ENCODE measurements around the gene NCAPD3. TPM values are rescaled to one million over a fixed set of nuclear protein-coding genes. Genes with fewer than 3 reads are reported as not detected.

The NCAPD3 gene
- total and polyA plus RNA-seq, 2 donors (not counting 1 experiment from before 2014, with no cell fraction given): 7.4 to 11.4 TPM

DNA sequence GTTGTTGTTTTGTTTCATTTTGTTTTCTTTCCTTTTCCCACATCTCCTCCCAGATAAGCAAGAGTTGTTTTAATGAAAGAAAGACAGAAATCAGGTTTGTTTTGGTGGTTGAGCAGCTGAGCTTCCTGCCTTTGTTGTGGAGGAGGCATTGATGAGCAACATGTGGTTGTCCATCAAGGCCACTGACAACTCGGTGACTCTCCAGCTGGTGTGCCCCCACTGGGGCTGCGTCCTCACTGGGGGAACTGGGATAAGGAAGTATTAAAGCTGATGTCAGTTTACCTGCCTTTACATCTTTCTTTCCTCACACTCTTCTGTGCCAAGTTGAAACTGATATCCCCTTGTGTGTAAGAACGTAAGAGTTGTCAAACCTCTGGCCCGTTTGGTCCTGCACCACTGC, 6.6 kb upstream of the NCAPD3 start:
- Histone ChIP-seq H4K20me1 (ENCODE audit: control insufficient read depth, extremely low read depth, insufficient read depth, low read length) (no peaks in the 10 kb centered on the region), H3K4me3 (replicated peaks in 1 of 4; ENCODE audit: control extremely low read depth in 1 of 4, insufficient read depth in 1 of 4, low read depth in 3 of 4, low read length in 4 of 4) (no peak overlapping the region), H3K36me3 (ENCODE audit: control insufficient read depth, insufficient read depth, low read length) (no peaks in the 10 kb centered on the region), H3K27ac (ENCODE audit: insufficient read depth, low read length) (no peak overlapping the region), H3K9ac (ENCODE audit: insufficient read depth, low read length) (no peak overlapping the region), H3K4me1 (ENCODE audit: control insufficient read depth, extremely low read depth, insufficient read depth, low read length) (peaks cover 4% of the 10 kb centered on the region), H3K79me2 (ENCODE audit: control insufficient read depth, insufficient read depth, low read length) (peaks cover 56% of the 10 kb centered on the region), H2AFZ (ENCODE audit: low read length) (no peak overlapping the region), H3K27me3 (ENCODE audit: control insufficient read depth, insufficient read depth, low read length) (no peaks in the 10 kb centered on the region), H3K4me2 (ENCODE audit: extremely low read depth, insufficient read depth, low read length) (no peak overlapping the region), H3K9me3 (ENCODE audit: control insufficient read depth, insufficient read depth, low read depth, low read length) (no peaks in the 10 kb centered on the region)
- TF ChIP-seq EZH2 (IDR thresholded peaks at IDR 0.05; ENCODE audit: low read length, missing control alignments) (no peak), CTCF (conservative IDR thresholded peaks at IDR 0.05 in 1 of 2, IDR thresholded peaks at IDR 0.05 in 1 of 2; ENCODE audit: low read depth in 1 of 2, low read length in 2 of 2) (no peak)
- DNase-seq (ENCODE audit: low read depth in 2 of 2): no peak

GRCh38 chr11:134229126-134229790, 5.5 kb upstream of the NCAPD3 start:
- H3K27me3 ChIP-seq (ENCODE audit: control insufficient read depth, insufficient read depth, low read length): no peaks in the 10 kb centered on the region
- no peaks in the 10 kb centered on the region for H4K20me1 ChIP-seq (ENCODE audit: control insufficient read depth, extremely low read depth, insufficient read depth, low read length)
- H3K4me3 ChIP-seq (replicated peaks in 1 of 4; ENCODE audit: control extremely low read depth in 1 of 4, insufficient read depth in 1 of 4, low read depth in 3 of 4, low read length in 4 of 4): no peak overlapping the region
- H3K27ac ChIP-seq (ENCODE audit: insufficient read depth, low read length): no peak overlapping the region
- TF ChIP-seq CTCF (conservative IDR thresholded peaks at IDR 0.05 in 1 of 2, IDR thresholded peaks at IDR 0.05 in 1 of 2; ENCODE audit: low read depth in 1 of 2, low read length in 2 of 2) (no peak), EZH2 (IDR thresholded peaks at IDR 0.05; ENCODE audit: low read length, missing control alignments) (no peak)
- H2AFZ ChIP-seq (ENCODE audit: low read length): no peak overlapping the region
- H3K79me2 ChIP-seq (ENCODE audit: control insufficient read depth, insufficient read depth, low read length): peaks cover 61% of the 10 kb centered on the region
- DNase-seq (ENCODE audit: low read depth in 2 of 2): no peak
- H3K9ac ChIP-seq (ENCODE audit: insufficient read depth, low read length): no peak overlapping the region
- no peaks in the 10 kb centered on the region for H3K36me3 ChIP-seq (ENCODE audit: control insufficient read depth, insufficient read depth, low read length)
- H3K9me3 ChIP-seq (ENCODE audit: control insufficient read depth, insufficient read depth, low read depth, low read length): no peaks in the 10 kb centered on the region
- H3K4me1 ChIP-seq (ENCODE audit: control insufficient read depth, extremely low read depth, insufficient read depth, low read length): peaks cover 4% of the 10 kb centered on the region
- peak overlapping the region; percentile 13 for H3K4me2 ChIP-seq (ENCODE audit: extremely low read depth, insufficient read depth, low read length)

DNA sequence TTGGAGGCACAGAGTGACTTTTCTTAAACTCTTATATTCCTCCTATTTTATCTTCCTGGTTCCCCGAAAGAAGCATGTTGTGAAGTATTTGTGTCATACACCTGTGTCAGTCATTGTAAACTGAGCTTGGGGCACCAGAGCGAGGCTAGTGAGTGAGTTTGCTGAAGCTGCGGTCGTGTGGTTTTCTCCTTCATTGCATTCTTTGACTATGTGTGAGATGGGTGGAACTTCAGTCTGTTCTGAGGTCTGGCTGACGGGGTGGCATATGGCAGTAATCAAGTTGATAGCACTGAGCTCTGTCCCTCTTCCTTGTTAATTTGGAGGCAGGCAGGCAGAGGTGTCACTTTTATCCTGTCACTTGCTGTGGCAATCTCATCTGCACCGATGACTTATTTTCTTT, 4.9 kb upstream of the NCAPD3 start:
- peaks cover 62% of the 10 kb centered on the region for H3K79me2 ChIP-seq (ENCODE audit: control insufficient read depth, insufficient read depth, low read length)
- H2AFZ ChIP-seq (ENCODE audit: low read length): no peak overlapping the region
- peak in 1 of 2 donors; percentile 53 for DNase-seq (ENCODE audit: low read depth in 2 of 2)
- no peak overlapping the region for H3K4me3 ChIP-seq (replicated peaks in 1 of 4; ENCODE audit: control extremely low read depth in 1 of 4, insufficient read depth in 1 of 4, low read depth in 3 of 4, low read length in 4 of 4)
- no peak overlapping the region for H3K27ac ChIP-seq (ENCODE audit: insufficient read depth, low read length)
- H3K9me3 ChIP-seq (ENCODE audit: control insufficient read depth, insufficient read depth, low read depth, low read length): no peaks in the 10 kb centered on the region
- no peak overlapping the region for H3K9ac ChIP-seq (ENCODE audit: insufficient read depth, low read length)
- H4K20me1 ChIP-seq (ENCODE audit: control insufficient read depth, extremely low read depth, insufficient read depth, low read length): no peaks in the 10 kb centered on the region
- H3K27me3 ChIP-seq (ENCODE audit: control insufficient read depth, insufficient read depth, low read length): no peaks in the 10 kb centered on the region
- TF ChIP-seq CTCF (conservative IDR thresholded peaks at IDR 0.05 in 1 of 2, IDR thresholded peaks at IDR 0.05 in 1 of 2; ENCODE audit: low read depth in 1 of 2, low read length in 2 of 2) (no peak), EZH2 (IDR thresholded peaks at IDR 0.05; ENCODE audit: low read length, missing control alignments) (no peak)
- H3K4me2 ChIP-seq (ENCODE audit: extremely low read depth, insufficient read depth, low read length): no peak overlapping the region
- H3K4me1 ChIP-seq (ENCODE audit: control insufficient read depth, extremely low read depth, insufficient read depth, low read length): peaks cover 4% of the 10 kb centered on the region
- no peaks in the 10 kb centered on the region for H3K36me3 ChIP-seq (ENCODE audit: control insufficient read depth, insufficient read depth, low read length)

Data from fibroblast of lung (primary cell).